Glomerular visceral epithelial cell (primary cell): Measurements from ENCODE around the gene CFAP77.
"Not testable (repeated sequence)": the region's sequence is repeated elsewhere in the genome, so short reads cannot be mapped to it uniquely, and the experiment has no call there.

ENCODE experiments used
- DNase-seq: peaks from one replicate; pipeline ENCODE4 v3.0.0-alpha.2; 2016; ENCODE audit errors: extremely low spot score

The CFAP77 gene

DNA sequence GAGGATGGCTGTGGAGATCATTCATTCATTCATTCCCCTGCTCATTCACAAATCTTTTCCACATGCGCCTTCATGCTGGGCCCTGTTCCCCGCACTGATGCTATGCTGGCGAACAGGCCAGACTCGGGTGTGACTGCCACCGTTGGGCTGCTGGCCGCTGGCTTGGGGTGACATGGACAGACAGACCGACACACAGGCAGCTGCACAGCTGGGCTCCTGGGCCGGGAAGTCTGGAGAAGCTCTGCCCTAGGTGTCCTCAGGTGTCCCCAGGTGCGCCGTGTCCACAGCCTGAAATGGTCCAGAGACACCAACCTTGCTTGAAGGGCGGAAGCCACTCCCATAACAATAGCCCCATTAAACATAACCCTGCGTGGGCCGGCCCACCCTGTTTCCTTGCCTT is 137.4 kb downstream of the CFAP77 start:
- no peak for DNase-seq

DNA sequence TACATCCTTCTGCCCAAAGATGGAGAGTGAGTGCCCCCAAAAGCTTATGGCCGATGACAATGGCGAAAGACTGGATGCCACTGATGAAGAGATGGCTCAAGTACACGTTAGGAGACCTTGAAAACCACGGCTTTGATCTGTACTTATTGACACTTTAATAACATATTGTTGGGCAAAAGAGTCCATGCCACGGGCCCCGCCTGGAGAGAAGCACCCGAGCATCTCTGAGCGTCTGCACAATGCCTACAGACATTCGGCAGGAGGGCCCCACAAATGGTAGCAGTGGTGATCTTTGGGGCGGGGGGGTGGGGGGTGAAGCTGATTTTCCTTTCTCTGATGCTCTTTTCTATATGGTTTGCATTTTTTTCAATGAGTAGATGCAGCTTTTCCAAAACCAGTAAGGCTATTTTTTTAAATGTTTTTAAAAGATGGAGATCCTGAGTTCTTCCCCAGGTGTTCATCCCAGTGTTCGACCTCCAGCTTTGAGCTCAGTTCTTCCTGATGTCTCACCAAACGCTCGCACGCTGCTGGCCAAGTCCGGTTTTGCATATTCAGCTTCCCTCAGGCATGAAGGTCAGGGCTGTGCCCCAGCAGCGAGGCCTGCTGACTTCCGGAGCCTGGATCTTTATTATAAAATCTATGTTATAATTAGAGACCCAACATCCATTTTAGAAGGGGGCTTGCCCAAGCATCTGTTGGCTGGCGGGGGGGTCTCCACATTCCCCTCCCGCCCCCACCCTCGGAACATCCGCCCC is 138.1 kb downstream of the CFAP77 start:
- DNase-seq = no peak

DNA sequence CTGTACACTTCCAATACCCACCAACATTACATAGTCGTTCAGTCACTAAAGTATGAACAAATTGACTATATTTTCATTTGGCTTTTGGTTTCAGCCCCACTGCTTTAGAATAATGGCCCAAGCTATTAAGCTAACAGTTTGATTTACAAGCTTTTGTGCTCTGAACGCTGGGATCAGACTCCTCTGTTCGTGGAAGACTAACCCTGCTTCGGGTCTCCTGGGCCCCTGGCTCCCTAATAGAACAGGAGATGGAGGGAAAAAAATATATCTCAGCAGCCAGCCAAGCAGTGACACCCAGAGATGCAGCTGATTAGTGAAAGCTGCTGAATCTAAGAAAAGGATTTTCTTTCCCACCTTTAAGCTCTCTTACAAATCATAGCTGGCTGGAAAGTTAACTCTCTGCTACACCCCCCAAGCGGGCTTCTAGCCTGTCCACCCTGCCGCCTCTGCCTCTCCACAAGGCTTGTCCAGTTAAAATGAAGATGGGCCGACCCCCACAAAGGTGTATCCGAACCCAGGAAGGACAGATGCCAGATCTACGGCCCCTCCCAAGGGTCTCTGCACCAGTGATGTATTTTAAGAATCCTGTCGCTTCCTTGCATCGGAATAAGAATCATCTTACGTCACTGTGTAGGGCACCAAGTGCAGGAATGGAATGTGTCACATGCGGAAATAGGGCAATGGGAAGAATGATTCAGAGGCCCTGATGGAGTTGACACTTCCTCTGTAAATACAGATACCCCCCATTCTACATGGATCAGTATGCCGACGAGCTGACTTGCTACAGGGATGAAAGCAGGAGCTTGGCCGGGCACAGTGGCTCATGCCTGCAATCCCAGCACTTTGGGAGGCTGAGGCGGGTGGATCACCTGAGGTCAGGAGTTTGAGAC is 139.0 kb downstream of the CFAP77 start:
- no peak for DNase-seq

DNA sequence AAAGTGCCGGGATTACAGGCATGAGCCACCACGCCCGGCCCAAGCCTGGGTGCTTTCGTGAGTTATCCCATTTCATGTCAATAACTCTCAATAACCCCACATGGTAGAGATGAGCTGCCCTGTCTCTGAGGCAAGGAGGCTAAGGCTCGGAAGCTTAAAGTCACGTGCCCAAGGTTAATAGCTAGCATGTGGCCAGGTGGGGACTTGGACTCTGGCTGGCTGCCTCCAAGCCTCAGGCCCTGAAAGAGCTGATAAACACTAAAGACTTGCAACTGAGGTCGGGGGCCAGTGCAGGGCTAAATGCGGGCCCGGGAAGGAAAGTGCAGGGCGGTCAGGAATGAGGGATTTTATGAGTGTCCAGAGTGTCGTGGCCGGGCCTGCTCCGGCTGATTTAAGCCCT is 141.5 kb downstream of the CFAP77 start:
- no peak for DNase-seq

DNA sequence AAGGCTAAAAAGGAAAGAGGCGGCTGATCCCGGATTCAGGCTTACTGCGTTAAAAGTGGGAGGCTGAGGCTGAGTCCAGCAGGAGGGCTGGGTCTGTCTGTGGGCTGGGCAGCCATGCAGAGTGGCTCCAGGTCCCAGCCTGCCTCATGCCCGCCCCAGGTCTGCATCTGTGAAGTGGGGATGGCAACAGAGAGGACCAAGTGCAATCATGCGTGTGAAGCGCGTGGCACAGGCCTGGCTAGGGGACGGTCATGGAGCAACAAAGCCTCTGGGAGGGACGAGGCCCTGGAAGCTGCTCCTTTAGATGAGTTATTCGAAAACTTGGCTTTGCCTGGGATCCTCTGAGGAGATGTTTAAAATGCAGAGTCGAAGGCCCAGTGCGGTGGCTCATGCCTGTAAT is 142.0 kb downstream of the CFAP77 start:
- no peak for DNase-seq

DNA sequence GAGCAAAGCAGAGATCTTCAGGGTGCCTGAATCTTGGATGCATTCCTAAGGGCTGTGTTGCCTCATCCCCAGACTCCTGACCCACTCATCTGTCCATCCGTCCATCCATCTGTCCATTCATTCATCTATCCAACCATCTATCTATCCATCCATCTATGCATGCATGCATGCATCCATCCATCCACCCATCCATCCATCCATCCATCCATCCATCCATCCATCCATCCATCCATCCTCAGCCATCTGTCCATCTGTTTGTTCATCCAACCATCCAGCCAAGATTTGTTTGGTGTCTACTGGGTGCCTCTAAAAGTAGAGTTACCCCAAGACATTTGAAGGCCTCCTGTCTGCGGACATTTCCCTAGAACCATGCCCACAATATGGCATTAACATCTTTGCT is 144.7 kb downstream of the CFAP77 start:
- DNase-seq = no peak

DNA sequence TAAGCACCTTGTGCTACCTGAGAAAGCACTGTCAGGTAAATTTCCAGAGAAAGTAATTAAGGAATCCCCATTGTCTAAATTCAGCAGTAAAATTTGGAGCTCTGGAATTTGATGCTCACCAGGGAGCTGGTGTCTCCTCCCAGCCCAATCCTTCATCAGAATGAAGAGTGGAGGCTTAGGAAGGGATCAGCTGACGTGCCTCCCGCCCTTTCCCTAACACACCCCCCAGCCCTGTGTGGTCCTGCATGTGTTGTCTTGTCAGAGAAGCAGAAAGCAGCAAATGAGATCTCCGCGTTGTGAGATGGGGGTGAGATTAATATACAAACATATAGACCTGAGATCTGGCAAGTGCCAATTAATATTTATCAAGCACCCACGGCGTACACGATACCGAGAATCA is 145.5 kb downstream of the CFAP77 start:
- no peak for DNase-seq

DNA sequence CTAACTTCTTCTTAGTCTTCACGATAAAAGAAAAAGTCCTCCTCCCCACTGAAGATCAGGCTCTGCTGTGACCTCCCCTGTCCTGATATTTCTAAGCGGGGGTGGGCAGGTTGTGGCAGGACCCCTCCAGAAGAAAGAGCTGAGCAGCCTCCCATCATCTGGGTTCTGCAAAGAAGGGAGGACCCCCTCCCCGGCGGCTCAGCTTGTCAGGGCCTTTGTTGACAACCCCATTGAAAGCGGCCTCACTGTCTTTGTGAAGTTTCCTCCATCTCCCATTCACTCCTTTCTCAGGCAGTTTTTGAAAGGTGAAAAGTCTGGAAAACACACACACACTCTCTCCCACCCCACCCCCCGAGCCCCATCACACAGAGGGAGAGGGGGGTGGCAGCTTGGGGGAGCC is 146.2 kb downstream of the CFAP77 start:
- no peak for DNase-seq

DNA sequence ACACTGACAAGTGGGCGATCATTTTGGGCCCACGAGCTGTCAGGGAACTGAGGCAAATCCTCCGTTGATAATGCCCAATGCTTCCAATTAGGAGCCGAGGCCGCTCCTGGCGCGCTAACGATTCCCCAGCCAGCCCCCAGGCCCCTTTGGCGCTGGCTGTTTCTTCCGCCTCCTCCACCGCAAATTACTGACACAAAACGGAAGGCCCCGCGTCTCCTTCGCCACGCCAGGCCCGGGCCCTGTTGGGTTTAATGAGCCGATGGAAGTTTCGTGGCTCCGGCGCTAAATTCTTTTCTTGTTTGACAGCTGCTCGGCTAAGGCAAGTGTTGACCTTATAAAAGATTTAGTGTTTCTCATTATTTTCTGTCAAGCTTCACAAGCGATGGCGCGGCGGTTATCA is 146.7 kb downstream of the CFAP77 start:
- DNase-seq = no peak

DNA sequence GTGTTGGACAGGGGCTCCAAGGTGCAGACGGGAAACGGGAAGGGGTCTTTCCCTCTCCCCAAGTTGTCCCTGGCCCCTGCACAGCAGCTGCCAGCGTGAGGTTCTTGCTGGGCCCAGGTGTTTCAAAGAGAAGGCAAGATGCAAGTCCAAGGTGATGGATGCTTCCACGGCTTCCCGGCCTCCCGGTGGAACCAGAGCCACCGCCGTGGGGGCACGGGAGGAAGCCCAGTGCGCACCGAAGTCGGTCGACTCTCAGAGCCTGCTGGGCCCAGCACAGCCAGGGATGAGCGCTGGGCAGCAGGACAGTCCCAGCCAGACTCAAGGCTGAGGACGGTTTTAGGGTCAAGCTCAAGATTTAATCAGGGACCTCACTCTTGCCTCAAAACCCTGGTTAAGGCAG is 147.1 kb downstream of the CFAP77 start:
- DNase-seq = no peak

DNA sequence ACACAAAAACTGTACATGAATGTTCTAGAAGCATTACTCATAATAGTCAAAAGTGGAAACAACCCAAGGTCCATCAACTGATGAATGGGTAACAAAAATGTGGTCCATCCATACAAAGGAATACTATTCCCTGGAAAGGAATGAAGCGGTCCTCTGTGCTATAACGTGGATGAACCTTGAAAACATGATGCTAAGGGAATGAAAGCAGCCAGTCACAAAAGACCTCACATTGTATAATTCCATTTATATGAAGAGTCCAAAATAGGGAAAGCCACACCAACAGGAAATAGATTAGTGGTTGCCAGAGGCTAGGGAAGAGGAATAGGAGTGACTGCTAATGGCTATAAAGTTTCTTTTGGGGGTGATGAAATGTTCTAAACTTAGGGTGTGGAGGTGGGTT is 149.7 kb downstream of the CFAP77 start:
- no peak for DNase-seq

DNA sequence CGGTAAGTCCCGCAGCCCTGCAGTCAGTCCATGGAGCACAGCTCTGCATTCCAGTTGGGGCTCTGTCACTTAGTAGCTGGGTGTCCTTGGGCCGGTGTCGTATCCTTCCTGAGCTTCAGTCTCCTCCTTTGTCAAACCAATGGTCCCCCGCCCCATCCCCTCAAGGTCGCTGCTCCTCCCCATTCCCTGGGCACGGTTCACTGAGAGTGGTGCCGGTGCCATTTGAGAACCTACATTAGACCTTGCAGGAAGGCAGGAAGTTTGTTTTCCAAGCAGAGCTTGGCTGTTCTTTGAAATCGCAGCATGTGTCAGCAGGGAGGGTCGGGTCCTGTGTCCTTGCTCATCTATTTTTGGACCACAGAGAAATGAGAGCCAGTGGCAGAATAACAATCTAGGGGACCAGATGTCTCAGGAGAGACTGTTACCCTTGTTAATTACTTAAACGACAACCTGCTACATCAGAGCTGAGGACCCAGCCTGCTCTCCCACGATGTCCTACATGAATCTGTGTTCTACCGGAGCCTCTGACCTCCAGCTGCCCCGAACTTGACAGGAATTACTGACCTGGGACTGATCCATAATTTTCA is 150.7 kb downstream of the CFAP77 start:
- no peak for DNase-seq

DNA sequence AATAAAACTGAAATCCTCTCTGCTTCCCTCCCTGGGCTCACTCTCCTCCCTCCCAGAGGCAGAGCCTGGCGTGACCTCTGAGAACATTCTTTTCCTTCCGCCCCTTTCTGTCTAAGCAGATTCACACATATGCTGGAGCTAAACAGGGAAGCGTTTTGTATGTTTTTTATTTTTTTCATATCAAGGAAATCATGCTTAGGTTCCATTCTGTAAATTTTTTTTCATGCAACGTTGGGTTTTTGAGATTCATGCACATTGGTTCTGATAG is 152.2 kb downstream of the CFAP77 start:
- DNase-seq = no peak

DNA sequence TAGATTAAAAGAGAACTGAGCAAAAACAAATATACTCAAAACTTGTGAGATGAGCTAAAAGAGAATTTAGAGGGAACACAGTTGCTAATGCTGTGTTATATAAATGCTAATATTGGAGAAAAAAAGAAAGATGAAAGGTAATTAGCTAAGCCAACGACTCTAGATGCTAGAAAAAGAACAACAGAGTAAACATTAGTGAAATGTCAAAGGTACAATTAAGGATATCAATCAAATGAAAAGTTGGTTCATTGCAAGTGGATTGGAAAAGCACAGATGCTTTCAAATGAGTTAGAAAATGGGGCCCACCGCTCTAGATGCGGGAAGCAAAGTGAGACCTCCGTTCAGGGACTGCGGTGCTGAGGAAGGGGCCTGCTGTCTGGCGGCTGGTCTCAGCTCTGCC is 154.5 kb downstream of the CFAP77 start:
- DNase-seq = no peak

DNA sequence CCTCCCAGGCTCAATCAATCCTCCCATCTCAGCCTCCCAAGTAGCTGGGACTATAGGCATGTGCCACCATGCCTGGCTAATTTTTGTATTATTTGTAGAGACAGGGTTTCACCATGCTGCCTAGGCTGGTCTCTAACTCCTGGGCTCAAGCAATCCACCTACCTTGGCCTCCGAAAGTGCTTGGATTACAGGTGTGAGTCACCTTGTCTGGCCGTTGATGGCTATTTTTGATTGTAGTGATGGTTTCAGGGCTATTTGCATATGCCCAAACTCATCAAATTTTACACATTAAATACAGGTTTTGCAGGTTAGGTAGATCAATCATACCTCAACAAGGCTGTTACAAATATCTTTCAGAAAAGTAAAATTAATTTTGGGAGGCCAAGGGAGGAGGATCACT is 158.8 kb downstream of the CFAP77 start:
- not testable (repeated sequence) for DNase-seq

DNA sequence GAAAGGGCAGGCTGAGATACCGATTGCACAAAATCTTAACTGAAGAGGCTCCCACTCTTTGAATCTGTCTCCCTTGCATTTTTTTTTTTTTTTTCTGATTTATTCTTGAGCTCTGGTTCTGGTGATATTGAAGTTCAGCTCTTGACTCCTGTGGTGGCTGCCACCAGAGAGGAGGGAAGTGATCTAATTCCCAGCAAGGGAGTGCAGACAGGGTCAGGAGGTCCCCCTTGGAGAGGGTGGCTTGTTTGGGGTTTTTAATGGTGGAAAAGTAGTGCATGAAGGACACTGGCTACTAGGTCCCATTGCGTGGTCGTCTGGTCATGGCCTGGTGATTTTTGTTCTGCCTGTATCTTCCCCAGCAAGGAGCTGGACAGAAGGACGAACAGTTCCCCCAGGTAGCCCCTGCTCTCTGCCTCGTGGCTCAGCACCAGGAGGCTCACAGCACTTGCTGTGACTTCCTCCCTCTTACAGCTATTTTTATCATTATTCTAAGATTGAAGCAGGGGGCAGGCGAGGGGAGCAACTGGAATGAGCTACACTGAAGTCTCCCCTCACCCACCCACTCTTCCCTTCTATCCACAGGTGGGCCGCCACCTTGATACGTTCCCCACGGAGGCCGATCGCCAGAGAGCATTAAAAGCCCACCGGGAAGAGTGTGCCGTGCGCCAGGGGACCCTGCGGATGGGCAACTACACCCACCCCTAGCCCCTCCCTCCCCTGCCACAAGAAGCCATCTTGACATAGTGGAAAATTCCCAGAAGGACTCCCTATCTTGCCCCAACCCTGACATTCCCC is 162.0 kb downstream of the CFAP77 start:
- no peak for DNase-seq

DNA sequence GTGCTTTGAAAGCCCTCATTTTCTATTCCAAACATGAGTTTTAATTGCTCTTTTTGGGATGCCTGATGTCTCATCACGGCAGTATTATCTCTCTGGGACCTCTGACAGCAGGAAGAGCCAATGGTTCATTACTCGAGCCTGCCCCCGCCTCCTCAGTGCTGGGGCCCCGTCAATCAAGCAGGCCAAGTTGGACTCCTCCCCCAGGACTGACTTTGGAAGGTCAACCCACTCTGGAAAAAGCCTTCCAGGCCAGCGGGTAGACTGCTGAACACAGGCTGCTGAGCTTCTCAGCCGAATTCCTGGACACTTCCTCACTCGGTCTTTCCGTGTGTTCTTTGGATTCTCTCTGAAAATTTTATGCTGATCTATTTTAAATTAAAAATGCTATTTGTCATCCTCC is 162.9 kb downstream of the CFAP77 start:
- no peak for DNase-seq

DNA sequence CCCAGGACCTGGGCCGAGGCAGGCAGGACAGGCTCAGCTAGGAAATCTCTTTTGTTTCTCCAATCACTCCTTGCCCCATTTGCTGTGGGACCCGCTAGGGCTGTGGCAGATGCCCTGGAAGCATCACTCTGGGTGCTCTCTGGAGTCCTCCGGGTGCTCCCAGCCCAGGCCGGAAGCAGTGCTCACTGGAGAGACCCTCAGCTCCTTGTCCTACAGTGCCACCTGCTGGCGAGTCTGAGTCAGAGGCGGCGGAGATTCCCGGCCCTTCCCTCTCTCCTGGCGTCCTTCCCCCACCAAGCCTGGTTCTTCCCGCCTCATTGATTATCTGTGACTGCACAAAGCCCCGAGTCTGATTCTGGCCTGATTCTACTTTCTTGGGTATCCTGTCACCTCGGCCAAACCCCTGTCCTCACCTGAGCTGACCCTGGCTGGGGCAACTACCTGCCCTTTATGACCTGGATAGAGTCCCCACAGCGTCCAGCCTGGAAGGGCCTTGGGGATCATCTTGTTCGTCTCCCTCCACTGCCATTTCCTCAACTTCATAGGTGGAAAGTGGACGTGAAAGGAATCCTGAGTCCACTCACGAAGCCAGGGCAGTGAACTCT is 165.1 kb downstream of the CFAP77 start:
- peak; percentile 76 for DNase-seq

DNA sequence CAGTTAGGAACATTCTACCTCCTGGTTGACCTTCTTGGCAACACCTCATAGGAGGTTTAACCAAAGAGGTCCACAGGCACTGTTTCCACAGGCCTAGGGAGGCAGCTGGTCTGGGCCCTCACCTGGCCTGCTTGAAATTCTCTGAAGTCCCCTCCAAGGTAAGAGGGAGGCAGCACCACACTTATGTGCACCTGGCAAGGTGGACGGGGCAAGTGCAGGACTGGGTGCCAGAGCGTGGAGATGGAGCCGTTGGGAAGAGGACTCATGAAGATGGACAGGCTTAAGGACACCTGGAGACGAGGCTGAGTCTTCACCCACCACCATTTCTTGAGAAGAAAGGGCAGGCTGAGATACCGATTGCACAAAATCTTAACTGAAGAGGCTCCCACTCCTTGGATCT is 165.8 kb downstream of the CFAP77 start:
- no peak for DNase-seq

DNA sequence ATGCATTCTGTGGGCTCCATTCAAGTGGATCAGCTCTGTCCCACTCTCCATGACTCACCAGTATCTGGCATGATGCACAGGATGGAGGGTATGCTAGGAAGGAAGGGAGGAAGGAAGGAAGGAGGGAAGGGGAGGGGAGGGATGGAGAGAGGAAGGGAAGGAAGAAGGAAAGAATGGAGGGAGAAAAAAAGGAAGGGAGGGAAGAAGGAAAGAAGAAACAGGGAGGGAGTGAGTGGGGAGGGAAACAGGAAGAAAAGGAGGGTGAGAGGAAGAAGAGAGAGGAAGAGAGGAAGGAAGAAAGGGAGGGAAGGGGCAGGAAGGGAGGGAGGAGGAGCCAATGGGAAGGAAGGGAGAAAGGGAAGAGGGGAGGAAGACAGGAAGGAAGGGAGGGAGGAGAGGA is 167.1 kb downstream of the CFAP77 start:
- no peak for DNase-seq

DNA sequence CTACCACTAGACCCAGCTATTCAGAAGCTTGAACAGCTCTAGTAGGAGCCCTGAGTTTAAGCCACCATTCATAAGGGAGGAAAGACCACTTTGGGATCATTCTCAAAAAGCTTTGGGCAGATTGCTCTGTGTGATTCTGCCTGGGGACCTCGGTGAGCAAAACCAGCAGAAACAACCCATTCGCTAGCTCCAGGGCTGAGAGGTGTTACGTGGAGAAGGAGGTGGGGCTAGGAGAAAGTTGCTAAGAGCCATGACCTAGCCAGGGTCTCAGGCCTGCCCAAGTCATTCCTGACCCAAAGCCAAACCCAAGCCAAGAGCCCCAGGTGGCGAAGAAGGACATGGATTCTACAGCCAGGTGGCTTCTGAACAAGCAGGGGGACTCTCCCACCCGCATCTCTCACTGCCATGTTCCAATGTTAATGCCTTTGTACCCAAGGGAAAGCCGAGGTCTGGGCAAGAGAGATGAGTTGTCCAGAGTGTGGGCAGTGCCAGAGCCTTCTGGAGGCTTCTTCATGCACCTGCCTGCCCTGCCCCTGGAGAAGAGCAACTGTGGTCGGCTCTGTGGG is 168.4 kb downstream of the CFAP77 start:
- no peak for DNase-seq

DNA sequence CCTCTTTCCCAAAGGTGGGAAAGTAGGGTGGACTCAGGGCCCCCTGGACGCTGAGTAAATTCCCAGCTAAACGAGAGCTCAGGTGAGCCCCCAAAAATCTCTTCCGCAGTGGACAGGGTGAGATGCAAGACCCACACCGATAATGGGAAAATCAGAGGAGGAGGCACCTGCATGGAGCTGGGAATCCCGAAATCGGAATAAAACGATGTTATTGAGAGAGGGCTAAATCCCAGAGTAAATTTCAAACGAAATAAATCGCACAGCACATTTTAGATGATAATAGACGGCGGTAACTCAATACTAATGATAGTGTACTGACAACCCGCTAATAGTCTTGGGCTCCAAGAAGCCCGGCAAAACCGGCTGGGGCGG is 169.4 kb downstream of the CFAP77 start:
- DNase-seq = no peak
